Erythroblast (primary cell): ENCODE results near the gene TENM3.

Experiments
- DNase-seq, 2 experiments: peaks; one replicate each; lab custom pipeline; 2025; lab: John Stamatoyannopoulos, UW
- GATA1 ChIP-seq: IDR thresholded peaks from 2 replicates; pipeline ENCODE4 v1.6.1; 2011; ENCODE audit warnings: low read depth, mild to moderate bottlenecking, control low read depth, low read length, moderate library complexity
- POLR2A ChIP-seq: IDR thresholded peaks from 2 replicates; pipeline ENCODE4 v1.6.1; 2011; ENCODE audit warnings: mild to moderate bottlenecking, low read length

TENM3 gene

GRCh38 chr4:182294451-182294850 is 51.2 kb downstream of the TENM3 start:
- TF ChIP-seq POLR2A (no peak), GATA1 (no peak)
- no peak for DNase-seq

GRCh38 chr4:182297659-182298058 is 54.5 kb downstream of the TENM3 start:
- TF ChIP-seq GATA1 (no peak), POLR2A (no peak)
- DNase-seq: no peak

GRCh38 chr4:182301736-182302135 is 58.5 kb downstream of the TENM3 start:
- no peak for DNase-seq
- TF ChIP-seq POLR2A (no peak), GATA1 (no peak)

- no peak for TF ChIP-seq POLR2A
- TF ChIP-seq GATA1: no peak
- no peak for DNase-seq
These were observed 60.6 kb downstream of the TENM3 start for GRCh38 chr4:182303847-182304246.

GRCh38 chr4:182306792-182307507 is 63.7 kb downstream of the TENM3 start:
- DNase-seq: no peak
- TF ChIP-seq GATA1 (no peak), POLR2A (no peak)

GRCh38 chr4:182307746-182308145 is 64.5 kb downstream of the TENM3 start:
- TF ChIP-seq GATA1 (no peak), POLR2A (no peak)
- DNase-seq: no peak

GRCh38 chr4:182309877-182310276 is 66.7 kb downstream of the TENM3 start:
- TF ChIP-seq GATA1: no peak
- no peak for TF ChIP-seq POLR2A
- no peak for DNase-seq

GRCh38 chr4:182310316-182310715 is 67.1 kb downstream of the TENM3 start:
- no peak for TF ChIP-seq GATA1
- TF ChIP-seq POLR2A: no peak
- no peak for DNase-seq

- no peak for TF ChIP-seq GATA1
- no peak for TF ChIP-seq POLR2A
- DNase-seq: no peak
These were observed 67.8 kb downstream of the TENM3 start for GRCh38 chr4:182310962-182311361.

GRCh38 chr4:182314537-182314936 is 71.3 kb downstream of the TENM3 start:
- TF ChIP-seq POLR2A: no peak
- no peak for TF ChIP-seq GATA1
- no peak for DNase-seq

GRCh38 chr4:182318256-182318655 is 75.1 kb downstream of the TENM3 start:
- no peak for DNase-seq
- no peak for TF ChIP-seq GATA1
- no peak for TF ChIP-seq POLR2A

GRCh38 chr4:182320092-182320491 is 76.9 kb downstream of the TENM3 start:
- TF ChIP-seq GATA1 (no peak), POLR2A (no peak)
- DNase-seq: no peak

GRCh38 chr4:182320580-182320979 is 77.4 kb downstream of the TENM3 start:
- TF ChIP-seq GATA1 (no peak), POLR2A (no peak)
- no peak for DNase-seq

- TF ChIP-seq POLR2A: no peak
- TF ChIP-seq GATA1: no peak
These were observed 81.1 kb downstream of the TENM3 start for GRCh38 chr4:182324282-182324681.

GRCh38 chr4:182325397-182325796 is 82.2 kb downstream of the TENM3 start:
- DNase-seq: no peak
- no peak for TF ChIP-seq GATA1
- TF ChIP-seq POLR2A: no peak

More at GRCh38 chr4:182324282-182324681, 81.1 kb downstream of the TENM3 start:
- no peak for DNase-seq
